Nephron (organoid): ENCODE measurements around the gene CTPS1.

Experiments
- H3K27ac Mint-ChIP-seq, 3 experiments: 2 replicates each; pipeline ENCODE4 v1.8.0; 2020; ENCODE audit warnings: mixed read lengths in 3 of 3, mild to moderate bottlenecking in 2 of 3, moderate library complexity in 1 of 3
- H3K27me3 Mint-ChIP-seq: 2 replicates; pipeline ENCODE4 v1.8.0; 2021; ENCODE audit warnings: low read depth, mild to moderate bottlenecking, moderate library complexity, mixed read lengths
- H3K36me3 Mint-ChIP-seq: 2 replicates; pipeline ENCODE4 v1.8.0; 2020; ENCODE audit warnings: low read depth, mixed read lengths
- H3K4me1 Mint-ChIP-seq: 2 replicates; pipeline ENCODE4 v1.8.0; 2020; ENCODE audit warnings: mixed read lengths
- H3K4me3 Mint-ChIP-seq, 3 experiments: 2 replicates each; pipeline ENCODE4 v1.8.0; 2020; ENCODE audit warnings: mild to moderate bottlenecking in 3 of 3, mixed read lengths in 3 of 3, moderate library complexity in 2 of 3
- H3K9me3 Mint-ChIP-seq: 2 replicates; pipeline ENCODE4 v1.8.0; 2020; ENCODE audit warnings: mixed read lengths
- TF ChIP-seq, protein P1 (sequence below), 3 experiments: fragments of 200-600 bp; sonication (generic); IDR thresholded peaks; one replicate each; pipeline ENCODE4 v1.5.0; 2021; ENCODE audit warnings: antibody characterized with exemption in 3 of 3; ENCODE audit not compliant: unreplicated experiment in 3 of 3

Gene CTPS1

GRCh38 chr1:41010345-41010744, 30.8 kb downstream of the CTPS1 start:
- Mint-ChIP-seq H3K27me3 (peaks cover 3% of the 10 kb centered on the region), H3K4me1 (no peaks in the 10 kb centered on the region), H3K9me3 (no peaks in the 10 kb centered on the region), H3K27ac (no peak overlapping the region), H3K4me3 (no peak overlapping the region), H3K36me3 (peaks cover 76% of the 10 kb centered on the region)
- TF ChIP-seq, protein P1, sequence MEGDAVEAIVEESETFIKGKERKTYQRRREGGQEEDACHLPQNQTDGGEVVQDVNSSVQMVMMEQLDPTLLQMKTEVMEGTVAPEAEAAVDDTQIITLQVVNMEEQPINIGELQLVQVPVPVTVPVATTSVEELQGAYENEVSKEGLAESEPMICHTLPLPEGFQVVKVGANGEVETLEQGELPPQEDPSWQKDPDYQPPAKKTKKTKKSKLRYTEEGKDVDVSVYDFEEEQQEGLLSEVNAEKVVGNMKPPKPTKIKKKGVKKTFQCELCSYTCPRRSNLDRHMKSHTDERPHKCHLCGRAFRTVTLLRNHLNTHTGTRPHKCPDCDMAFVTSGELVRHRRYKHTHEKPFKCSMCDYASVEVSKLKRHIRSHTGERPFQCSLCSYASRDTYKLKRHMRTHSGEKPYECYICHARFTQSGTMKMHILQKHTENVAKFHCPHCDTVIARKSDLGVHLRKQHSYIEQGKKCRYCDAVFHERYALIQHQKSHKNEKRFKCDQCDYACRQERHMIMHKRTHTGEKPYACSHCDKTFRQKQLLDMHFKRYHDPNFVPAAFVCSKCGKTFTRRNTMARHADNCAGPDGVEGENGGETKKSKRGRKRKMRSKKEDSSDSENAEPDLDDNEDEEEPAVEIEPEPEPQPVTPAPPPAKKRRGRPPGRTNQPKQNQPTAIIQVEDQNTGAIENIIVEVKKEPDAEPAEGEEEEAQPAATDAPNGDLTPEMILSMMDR (IDR thresholded peaks at IDR 0.05; ENCODE audit: unreplicated experiment in 3 of 3): no peak

- TF ChIP-seq, protein P1 (IDR thresholded peaks at IDR 0.05; ENCODE audit: unreplicated experiment in 3 of 3): no peak
- Mint-ChIP-seq H3K9me3 (no peaks in the 10 kb centered on the region), H3K36me3 (peaks cover 57% of the 10 kb centered on the region), H3K4me1 (no peaks in the 10 kb centered on the region), H3K27me3 (peaks cover 3% of the 10 kb centered on the region), H3K4me3 (no peak overlapping the region), H3K27ac (no peak overlapping the region)
These were observed 33.5 kb downstream of the CTPS1 start for GRCh38 chr1:41013024-41013423.

- H3K27me3 Mint-ChIP-seq: peaks cover 3% of the 10 kb centered on the region
- no peaks in the 10 kb centered on the region for H3K4me1 Mint-ChIP-seq
- TF ChIP-seq, protein P1 (IDR thresholded peaks at IDR 0.05; ENCODE audit: unreplicated experiment in 3 of 3): no peak
- no peak overlapping the region for H3K4me3 Mint-ChIP-seq
- peaks cover 50% of the 10 kb centered on the region for H3K36me3 Mint-ChIP-seq
- peak overlapping the region in 1 of 3 experiments; percentile 53 for H3K27ac Mint-ChIP-seq
- no peaks in the 10 kb centered on the region for H3K9me3 Mint-ChIP-seq
These were observed 34.3 kb downstream of the CTPS1 start for GRCh38 chr1:41013796-41014195.

GRCh38 chr1:41014871-41015270, 35.4 kb downstream of the CTPS1 start:
- TF ChIP-seq, protein P1 (IDR thresholded peaks at IDR 0.05; ENCODE audit: unreplicated experiment in 3 of 3): no peak
- Mint-ChIP-seq H3K27me3 (peaks cover 3% of the 10 kb centered on the region), H3K9me3 (no peaks in the 10 kb centered on the region), H3K27ac (no peak overlapping the region), H3K36me3 (peaks cover 50% of the 10 kb centered on the region), H3K4me3 (no peak overlapping the region), H3K4me1 (no peaks in the 10 kb centered on the region)

DNA sequence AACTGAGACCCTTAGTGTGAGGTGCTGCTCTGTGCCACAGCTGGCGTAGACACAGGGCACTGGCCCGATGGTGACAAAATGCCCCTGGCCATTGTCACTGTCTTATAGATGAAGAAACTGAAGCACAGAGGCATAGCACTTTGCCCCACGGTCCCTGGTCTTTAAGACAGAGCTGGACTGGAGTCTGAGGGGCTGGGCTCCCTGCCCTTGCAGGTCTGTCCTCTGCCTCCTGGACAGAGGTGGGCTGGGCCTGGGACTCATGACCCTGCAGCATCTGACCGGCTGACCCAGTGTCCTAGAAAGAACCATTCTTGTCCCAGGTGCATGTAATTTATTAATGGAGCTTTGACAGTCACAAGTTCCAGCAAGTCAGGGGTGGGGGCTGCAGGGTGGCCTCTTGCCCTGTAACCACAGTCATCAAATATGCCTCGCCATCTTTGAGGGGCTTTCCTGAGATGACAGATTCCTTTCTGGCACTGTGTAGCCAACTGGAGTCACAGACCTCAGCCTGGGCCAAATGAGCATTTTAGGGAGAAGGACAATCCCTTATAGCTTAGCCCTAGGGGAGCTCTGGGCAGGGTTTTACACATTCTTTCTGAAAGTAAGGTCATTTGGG, 35.9 kb downstream of the CTPS1 start:
- TF ChIP-seq, protein P1 (IDR thresholded peaks at IDR 0.05; ENCODE audit: unreplicated experiment in 3 of 3): no peak
- H3K4me3 Mint-ChIP-seq: no peak overlapping the region
- H3K4me1 Mint-ChIP-seq: no peaks in the 10 kb centered on the region
- H3K36me3 Mint-ChIP-seq: peaks cover 45% of the 10 kb centered on the region
- no peaks in the 10 kb centered on the region for H3K9me3 Mint-ChIP-seq
- H3K27ac Mint-ChIP-seq: no peak overlapping the region
- peaks cover 3% of the 10 kb centered on the region for H3K27me3 Mint-ChIP-seq

DNA sequence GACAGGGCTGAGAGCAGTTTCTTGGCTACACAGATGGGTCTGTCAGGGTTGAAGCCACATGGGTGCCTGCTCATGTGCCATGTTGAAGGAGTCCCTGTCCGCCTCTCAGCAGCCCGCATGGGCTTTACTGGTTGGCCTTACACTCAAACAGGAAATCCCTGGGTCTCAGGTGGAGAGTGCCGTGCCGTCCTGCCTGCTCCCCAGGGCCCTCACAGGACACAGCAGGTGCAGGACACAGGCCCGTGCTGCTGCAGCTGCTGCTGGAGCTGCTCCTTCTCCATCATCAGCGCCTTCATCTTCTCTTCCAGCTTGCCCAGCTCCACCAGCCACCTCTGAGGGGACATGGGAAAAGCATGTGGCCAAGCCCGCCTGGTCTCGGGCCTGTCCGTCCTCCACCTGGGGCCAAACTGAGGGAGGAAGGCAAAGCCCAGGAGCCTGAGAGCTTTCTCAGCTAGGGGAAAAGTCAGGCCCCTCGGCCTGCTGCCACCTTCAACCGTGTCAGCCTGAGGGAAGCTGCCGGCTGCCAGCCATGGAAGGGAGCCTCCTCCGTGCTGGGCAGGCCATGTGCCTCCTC, 36.5 kb downstream of the CTPS1 start:
- H3K36me3 Mint-ChIP-seq: peaks cover 44% of the 10 kb centered on the region
- TF ChIP-seq, protein P1 (IDR thresholded peaks at IDR 0.05; ENCODE audit: unreplicated experiment in 3 of 3): no peak
- H3K9me3 Mint-ChIP-seq: no peaks in the 10 kb centered on the region
- no peak overlapping the region for H3K27ac Mint-ChIP-seq
- peaks cover 3% of the 10 kb centered on the region for H3K27me3 Mint-ChIP-seq
- no peaks in the 10 kb centered on the region for H3K4me1 Mint-ChIP-seq
- H3K4me3 Mint-ChIP-seq: no peak overlapping the region
